H9 (cell line): ENCODE measurements around the gene ECE1. TPM values are rescaled to one million over a fixed set of nuclear protein-coding genes. Genes with fewer than 3 reads are reported as not detected.
"Not testable (repeated sequence)": the region's sequence is repeated elsewhere in the genome, so short reads cannot be mapped to it uniquely, and the experiment has no call there.

Experiments
- DNase-seq: peaks from one replicate; pipeline ENCODE4 v3.0.0-alpha.2; 2017
- H2AFZ ChIP-seq: one replicate; pipeline ENCODE4 v1.6.1; 2013; ENCODE audit warnings: mild to moderate bottlenecking, low read length, control low read depth, moderate library complexity
- H2AK5ac ChIP-seq: 2 replicates; pipeline ENCODE4 v1.6.1; 2013; ENCODE audit warnings: low read length, control low read depth, mixed read lengths; ENCODE audit not compliant: insufficient read length
- H2BK120ac ChIP-seq: one replicate; pipeline ENCODE4 v1.6.1; 2013; ENCODE audit warnings: low read depth, mild to moderate bottlenecking, low read length, control low read depth, inconsistent platforms; ENCODE audit not compliant: poor library complexity, severe bottlenecking
- H2BK12ac ChIP-seq: 2 replicates; pipeline ENCODE4 v1.6.1; 2013; ENCODE audit warnings: low read length, control low read depth, mixed read lengths, low read depth; ENCODE audit not compliant: insufficient read length
- H2BK15ac ChIP-seq: 2 replicates; pipeline ENCODE4 v1.6.1; 2013; ENCODE audit warnings: low read depth, low read length, control low read depth
- H2BK20ac ChIP-seq: one replicate; pipeline ENCODE4 v1.6.1; 2013; ENCODE audit warnings: low read depth, mild to moderate bottlenecking, low read length, control low read depth, inconsistent platforms; ENCODE audit not compliant: poor library complexity, severe bottlenecking
- H2BK5ac ChIP-seq: 2 replicates; pipeline ENCODE4 v1.6.1; 2013; ENCODE audit warnings: low read length, control low read depth, mixed read lengths; ENCODE audit not compliant: insufficient read length
- H3K14ac ChIP-seq: 2 replicates; pipeline ENCODE4 v1.6.1; 2013; ENCODE audit warnings: low read length, control low read depth; ENCODE audit not compliant: insufficient read depth
- H3K18ac ChIP-seq: 2 replicates; pipeline ENCODE4 v1.6.1; 2013; ENCODE audit warnings: low read depth, mild to moderate bottlenecking, mixed read lengths, low read length, control low read depth; ENCODE audit not compliant: insufficient read length
- H3K23ac ChIP-seq: 2 replicates; pipeline ENCODE4 v1.6.1; 2013; ENCODE audit warnings: low read length, control low read depth, mixed read lengths, low read depth; ENCODE audit not compliant: insufficient read length
- H3K23me2 ChIP-seq: 2 replicates; pipeline ENCODE4 v1.6.1; 2013; ENCODE audit warnings: low read depth, mild to moderate bottlenecking, mixed read lengths, low read length, control low read depth; ENCODE audit not compliant: insufficient read length, poor library complexity, severe bottlenecking
- H3K27ac ChIP-seq: 2 replicates; pipeline ENCODE4 v1.5.1; 2013; ENCODE audit warnings: low read length, control low read depth, mixed read lengths, low read depth; ENCODE audit not compliant: insufficient read length
- H3K27me3 ChIP-seq: 2 replicates; pipeline ENCODE4 v1.6.1; 2013; ENCODE audit warnings: low read length, control low read depth, inconsistent platforms; ENCODE audit not compliant: insufficient read depth
- H3K4ac ChIP-seq: 2 replicates; pipeline ENCODE4 v1.6.1; 2013; ENCODE audit warnings: low read depth, mild to moderate bottlenecking, control low read depth, inconsistent platforms, low read length, moderate library complexity
- H3K4me1 ChIP-seq: 2 replicates; pipeline ENCODE4 v1.6.1; 2013; ENCODE audit warnings: low read length, control low read depth, inconsistent platforms; ENCODE audit not compliant: insufficient read depth
- H3K4me2 ChIP-seq: 2 replicates; pipeline ENCODE4 v1.6.1; 2013; ENCODE audit warnings: low read length, control low read depth, mixed read lengths; ENCODE audit not compliant: insufficient read length, insufficient read depth
- H3K56ac ChIP-seq: 2 replicates; pipeline ENCODE4 v1.6.1; 2013; ENCODE audit warnings: low read depth, mild to moderate bottlenecking, mixed read lengths, low read length, control low read depth; ENCODE audit not compliant: insufficient read length
- H3K79me1 ChIP-seq: 2 replicates; pipeline ENCODE4 v1.6.1; 2013; ENCODE audit warnings: low read depth, mild to moderate bottlenecking, moderate library complexity, low read length, control low read depth, inconsistent platforms; ENCODE audit not compliant: insufficient read depth, poor library complexity, severe bottlenecking
- H3K79me2 ChIP-seq: 2 replicates; pipeline ENCODE4 v1.6.1; 2013; ENCODE audit warnings: low read length, control low read depth, inconsistent platforms; ENCODE audit not compliant: insufficient read depth
- H3K9ac ChIP-seq: 2 replicates; pipeline ENCODE4 v1.6.1; 2013; ENCODE audit warnings: low read length, control low read depth, mixed read lengths; ENCODE audit not compliant: insufficient read length; ENCODE audit errors: extremely low read depth
- H3K9me3 ChIP-seq: one replicate; pipeline ENCODE4 v1.6.1; 2013; ENCODE audit warnings: low read depth, low read length, inconsistent platforms; ENCODE audit not compliant: control insufficient read depth
- H3T11ph ChIP-seq: one replicate; pipeline ENCODE4 v1.6.1; 2013; ENCODE audit warnings: mild to moderate bottlenecking, low read length, control low read depth, inconsistent platforms
- H4K20me1 ChIP-seq: one replicate; pipeline ENCODE4 v1.6.1; 2013; ENCODE audit not compliant: control insufficient read depth, insufficient read length, insufficient read depth
- H4K5ac ChIP-seq: 2 replicates; pipeline ENCODE4 v1.6.1; 2013; ENCODE audit warnings: low read depth, mild to moderate bottlenecking, mixed read lengths, low read length, control low read depth; ENCODE audit not compliant: insufficient read length
- H4K8ac ChIP-seq: replicated peaks from 2 replicates; pipeline ENCODE4 v1.6.1; 2013; ENCODE audit warnings: low read length, control low read depth, mixed read lengths, low read depth; ENCODE audit not compliant: insufficient read length
- H4K91ac ChIP-seq: 2 replicates; pipeline ENCODE4 v1.6.1; 2013; ENCODE audit warnings: low read depth, mild to moderate bottlenecking, moderate library complexity, mixed read lengths, low read length, control low read depth; ENCODE audit not compliant: insufficient read length
- H3K27ac Mint-ChIP-seq, 3 experiments: 2 replicates in 2 of 3; 3 replicates in 1 of 3; pipeline ENCODE4 v1.8.0; 2020 to 2021; ENCODE audit warnings: mixed read lengths in 3 of 3, mild to moderate bottlenecking in 1 of 3, moderate library complexity in 1 of 3
- H3K27me3 Mint-ChIP-seq: 2 replicates; pipeline ENCODE4 v1.8.0; 2021; ENCODE audit warnings: low read depth, mild to moderate bottlenecking, moderate library complexity, mixed read lengths
- H3K36me3 Mint-ChIP-seq, 3 experiments: 2 replicates in 2 of 3; 3 replicates in 1 of 3; pipeline ENCODE4 v1.8.0; 2020 to 2021; ENCODE audit warnings: low read depth in 3 of 3, mixed read lengths in 3 of 3; ENCODE audit not compliant: insufficient read depth in 1 of 3
- H3K4me1 Mint-ChIP-seq, 2 experiments: 2 replicates each; pipeline ENCODE4 v1.8.0; 2020; ENCODE audit warnings: mixed read lengths in 2 of 2
- H3K4me3 Mint-ChIP-seq, 2 experiments: 2 replicates in 1 of 2; 3 replicates in 1 of 2; pipeline ENCODE4 v1.8.0; 2020 to 2021; ENCODE audit warnings: mild to moderate bottlenecking in 2 of 2, mixed read lengths in 2 of 2, moderate library complexity in 1 of 2
- H3K9me3 Mint-ChIP-seq, 2 experiments: 2 replicates in 1 of 2; 3 replicates in 1 of 2; pipeline ENCODE4 v1.8.0; 2020; ENCODE audit warnings: mild to moderate bottlenecking in 2 of 2, mixed read lengths in 2 of 2, moderate library complexity in 1 of 2
- WGBS: extraction: QIAGEN DNeasy Blood & Tissue Kit; methylation state at CpG from one replicate; pipeline ENCODE4 v1.1.7; 2013; ENCODE audit warnings: missing lambda C conversion rate, low lambda C conversion rate, mixed read lengths; ENCODE audit not compliant: insufficient read length; ENCODE audit errors: extremely low coverage; 5-methylcytosine and 5-hydroxymethylcytosine counted together
- total RNA-seq: library from RNA; stranded (reverse); gene quantifications from 2 replicates; pipeline ENCODE4 v1.2.1, GENCODE V29; 2021

Gene ECE1
- total RNA-seq, 1 experiment from 2014 or later: 31.1 TPM

GRCh38 chr1:21170837-21171236 is 119.4 kb downstream of the ECE1 start:
- not testable (repeated sequence) for H3K79me1 ChIP-seq, H2BK20ac ChIP-seq, H3K27ac ChIP-seq, H3K27me3 Mint-ChIP-seq, H2AFZ ChIP-seq, H3K23me2 ChIP-seq, H2BK5ac ChIP-seq, H3K4me1 ChIP-seq, H3K23ac ChIP-seq, H3K4ac ChIP-seq, H2AK5ac ChIP-seq, H2BK15ac ChIP-seq, H4K5ac ChIP-seq, H3K4me3 Mint-ChIP-seq, H3K9me3 Mint-ChIP-seq, H4K91ac ChIP-seq, DNase-seq, H3K9me3 ChIP-seq, H3T11ph ChIP-seq, H3K4me2 ChIP-seq, H4K20me1 ChIP-seq, H3K18ac ChIP-seq, H2BK120ac ChIP-seq, H3K27ac Mint-ChIP-seq, H3K9ac ChIP-seq, H2BK12ac ChIP-seq, H3K56ac ChIP-seq, H4K8ac ChIP-seq, H3K14ac ChIP-seq, H3K27me3 ChIP-seq
- peaks cover 27% of the 10 kb centered on the region; the same call in 1 of the 2 replicates for H3K79me2 ChIP-seq
- H3K4me1 Mint-ChIP-seq: peaks cover 16 to 18% of the 10 kb centered on the region in 2 experiments
- no CpG with 5 or more reads among the region's 4 CpGs for WGBS
- peaks cover 24 to 45% (median 40%) of the 10 kb centered on the region in 3 experiments for H3K36me3 Mint-ChIP-seq
